HG03064 (cell line): ENCODE measurements around the gene CYP2C19.
"Not testable (repeated sequence)": the region's sequence is repeated elsewhere in the genome, so short reads cannot be mapped to it uniquely, and the experiment has no call there.

Experiments used
- ATAC-seq: cut with Tn5 transposase; IDR thresholded peaks from one replicate; pipeline ENCODE4 v1.9.1; 2021; ENCODE audit warnings: low read depth; ENCODE audit not compliant: unreplicated experiment

CYP2C19 gene

GRCh38 chr10:94878649-94879048 is 116.2 kb downstream of the CYP2C19 start:
- no peak for ATAC-seq

DNA sequence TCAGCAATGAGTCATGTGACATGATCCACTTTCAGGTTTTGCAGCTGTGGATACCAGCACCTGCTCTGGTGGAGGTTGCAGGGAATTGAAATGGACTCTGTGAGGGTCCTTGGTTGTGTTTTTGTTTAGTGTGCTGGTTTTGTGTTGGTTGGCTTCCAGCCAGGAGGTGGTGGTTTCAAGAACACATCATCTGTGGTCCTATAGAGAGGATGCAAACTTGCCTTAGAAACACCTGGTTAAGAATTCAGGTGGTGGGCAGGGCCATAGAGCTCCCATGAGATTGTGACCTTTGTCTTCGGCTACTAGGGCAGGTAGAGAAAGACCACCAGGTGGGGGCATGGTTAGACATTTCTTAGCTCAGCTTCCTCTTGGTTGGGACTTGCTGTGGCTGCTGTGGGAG is 116.7 kb downstream of the CYP2C19 start:
- no peak for ATAC-seq

DNA sequence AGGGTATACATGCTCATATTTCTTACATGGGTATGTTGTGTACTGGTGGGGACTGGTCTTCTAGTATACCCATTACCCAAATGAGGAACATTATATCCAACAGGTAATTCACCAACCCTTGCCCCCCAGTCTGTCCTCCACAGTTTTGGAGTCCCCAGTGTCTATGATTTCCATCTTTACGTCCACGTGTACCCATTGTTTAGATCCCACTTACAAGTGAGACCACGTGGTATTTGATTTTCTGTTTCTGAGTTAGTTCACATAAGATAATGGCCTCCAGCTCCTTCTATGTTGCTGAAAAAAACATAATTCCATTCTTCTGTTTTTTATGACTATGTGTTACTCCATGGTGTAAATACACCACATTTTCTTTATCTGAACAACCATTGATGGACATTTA is 126.6 kb downstream of the CYP2C19 start:
- no peak for ATAC-seq

- ATAC-seq = no peak
These were observed 128.0 kb downstream of the CYP2C19 start for GRCh38 chr10:94890264-94891022.

GRCh38 chr10:94898414-94898813 is 135.9 kb downstream of the CYP2C19 start:
- not testable (repeated sequence) for ATAC-seq

GRCh38 chr10:94902080-94902479 is 139.6 kb downstream of the CYP2C19 start:
- ATAC-seq = no peak

GRCh38 chr10:94902570-94902969 is 140.1 kb downstream of the CYP2C19 start:
- ATAC-seq = no peak
